ENCODE results near the gene MYH11.
"Not testable (repeated sequence)": the region's sequence is repeated elsewhere in the genome, so short reads cannot be mapped to it uniquely, and the experiment has no call there.

MYH11 gene

DNA sequence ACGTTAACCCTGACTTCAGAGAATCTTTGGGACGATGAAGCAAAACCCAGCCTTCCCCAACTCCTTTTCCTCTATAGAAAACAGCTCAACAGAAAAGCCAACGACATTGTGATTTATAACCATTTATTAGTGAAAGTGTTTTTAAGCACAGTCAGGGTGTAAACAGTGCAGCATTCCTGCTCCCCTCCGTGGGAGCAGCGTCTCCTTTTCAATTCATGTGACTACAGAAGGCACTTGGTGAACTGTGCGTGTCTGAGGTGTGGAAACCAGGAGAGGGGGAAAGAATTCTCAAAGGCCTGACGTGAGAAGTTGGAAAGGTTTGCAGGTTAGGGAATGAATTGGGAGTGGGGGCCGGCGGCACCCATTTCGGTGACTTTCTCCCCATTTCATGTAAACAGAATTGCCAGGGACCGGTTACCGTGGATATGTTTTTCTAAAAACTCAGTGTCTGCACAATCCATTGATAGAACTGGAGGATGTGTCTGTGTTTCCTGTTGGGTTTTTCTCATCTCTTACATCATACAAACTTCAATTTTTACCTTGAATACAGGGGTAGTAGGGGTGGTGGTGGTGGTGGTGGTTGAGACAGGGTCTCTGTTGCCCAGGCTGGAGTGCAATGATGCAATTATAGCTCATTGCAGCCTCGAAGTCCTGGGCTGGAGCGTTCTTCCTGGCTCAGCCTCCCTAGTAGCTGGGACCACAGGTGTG lies 153.6 kb downstream of the MYH11 start:
- TF ChIP-seq, protein P1, sequence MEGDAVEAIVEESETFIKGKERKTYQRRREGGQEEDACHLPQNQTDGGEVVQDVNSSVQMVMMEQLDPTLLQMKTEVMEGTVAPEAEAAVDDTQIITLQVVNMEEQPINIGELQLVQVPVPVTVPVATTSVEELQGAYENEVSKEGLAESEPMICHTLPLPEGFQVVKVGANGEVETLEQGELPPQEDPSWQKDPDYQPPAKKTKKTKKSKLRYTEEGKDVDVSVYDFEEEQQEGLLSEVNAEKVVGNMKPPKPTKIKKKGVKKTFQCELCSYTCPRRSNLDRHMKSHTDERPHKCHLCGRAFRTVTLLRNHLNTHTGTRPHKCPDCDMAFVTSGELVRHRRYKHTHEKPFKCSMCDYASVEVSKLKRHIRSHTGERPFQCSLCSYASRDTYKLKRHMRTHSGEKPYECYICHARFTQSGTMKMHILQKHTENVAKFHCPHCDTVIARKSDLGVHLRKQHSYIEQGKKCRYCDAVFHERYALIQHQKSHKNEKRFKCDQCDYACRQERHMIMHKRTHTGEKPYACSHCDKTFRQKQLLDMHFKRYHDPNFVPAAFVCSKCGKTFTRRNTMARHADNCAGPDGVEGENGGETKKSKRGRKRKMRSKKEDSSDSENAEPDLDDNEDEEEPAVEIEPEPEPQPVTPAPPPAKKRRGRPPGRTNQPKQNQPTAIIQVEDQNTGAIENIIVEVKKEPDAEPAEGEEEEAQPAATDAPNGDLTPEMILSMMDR (IDR thresholded peaks at IDR 0.05; ENCODE audit: control insufficient read depth, insufficient read depth, low read depth, low read length, missing control alignments) = no peak
- H3K4me3 ChIP-seq (ENCODE audit: control insufficient read depth, low read depth, low read length) = no peak overlapping the region
- no peak for DNase-seq (ENCODE audit: low read depth)

DNA sequence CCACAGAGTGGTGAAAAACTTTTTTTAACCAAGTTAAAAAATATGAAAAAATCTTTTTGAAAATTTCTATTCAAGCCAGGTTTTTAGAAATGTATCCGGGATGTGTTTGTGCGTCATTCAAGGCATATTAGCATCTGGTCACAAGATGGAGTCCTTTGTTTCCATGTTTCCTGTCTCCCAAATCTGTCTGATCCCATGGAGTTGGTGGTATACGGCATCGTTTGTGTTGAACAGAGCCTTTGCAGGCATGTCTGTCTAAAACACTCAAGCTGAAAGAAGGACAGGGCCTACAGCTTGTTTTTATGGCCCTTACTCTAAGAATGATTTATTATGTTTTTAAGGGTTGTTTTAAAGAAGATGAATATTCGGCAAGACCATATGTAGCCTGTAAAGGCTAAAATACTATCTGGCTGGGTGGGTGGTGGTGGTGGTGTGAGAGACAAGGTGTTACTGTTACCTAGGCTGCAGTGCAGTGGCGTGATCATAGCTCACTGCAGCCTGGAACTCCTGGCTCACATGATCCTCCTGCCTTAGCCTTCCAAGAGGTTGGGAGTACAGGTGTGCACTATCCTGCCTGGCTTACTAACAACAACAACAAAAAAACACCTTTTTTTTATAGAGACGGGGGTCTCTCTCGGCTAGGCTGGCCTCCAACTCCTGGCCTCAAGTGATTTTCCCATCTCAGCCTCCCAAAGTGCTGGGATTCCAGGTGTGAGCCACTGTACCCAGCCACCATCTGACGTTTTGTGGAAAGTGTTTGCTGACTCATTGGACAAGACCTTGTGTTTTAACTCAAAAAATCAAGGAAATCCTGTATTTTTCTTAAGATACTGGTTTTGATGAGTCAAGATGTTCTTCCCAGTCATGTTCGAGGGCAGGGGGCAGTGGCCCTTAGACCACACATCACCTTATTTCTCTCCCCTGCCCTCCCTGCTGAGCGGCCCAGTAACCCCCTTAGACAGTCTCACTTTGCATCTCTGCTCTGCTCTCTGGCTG lies 154.6 kb downstream of the MYH11 start:
- DNase-seq (ENCODE audit: low read depth) = no peak
- TF ChIP-seq, protein P1 (IDR thresholded peaks at IDR 0.05; ENCODE audit: control insufficient read depth, insufficient read depth, low read depth, low read length, missing control alignments) = no peak
- H3K4me3 ChIP-seq (ENCODE audit: control insufficient read depth, low read depth, low read length) = no peak overlapping the region

DNA sequence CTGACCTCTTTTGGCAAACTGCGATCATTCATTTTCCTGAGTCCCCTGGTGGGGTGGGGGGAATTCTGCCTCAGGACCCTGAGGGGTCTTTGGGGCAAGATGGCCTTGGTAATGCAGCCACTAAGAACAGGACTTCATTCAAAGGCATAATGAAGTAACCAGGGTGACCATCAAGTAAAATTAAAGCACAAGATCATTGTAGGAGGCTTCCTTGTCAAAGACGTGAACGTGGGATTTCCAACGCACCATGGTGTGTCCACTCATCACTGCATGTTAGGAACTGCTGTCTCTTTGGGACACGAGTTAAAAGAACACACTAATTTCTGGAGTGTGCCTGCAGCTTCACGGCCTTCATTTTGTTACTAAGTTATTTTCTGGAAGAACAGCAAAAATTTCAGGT lies 155.5 kb downstream of the MYH11 start:
- TF ChIP-seq, protein P1 (IDR thresholded peaks at IDR 0.05; ENCODE audit: control insufficient read depth, insufficient read depth, low read depth, low read length, missing control alignments) = no peak
- DNase-seq (ENCODE audit: low read depth) = no peak
- no peak overlapping the region for H3K4me3 ChIP-seq (ENCODE audit: control insufficient read depth, low read depth, low read length)

DNA sequence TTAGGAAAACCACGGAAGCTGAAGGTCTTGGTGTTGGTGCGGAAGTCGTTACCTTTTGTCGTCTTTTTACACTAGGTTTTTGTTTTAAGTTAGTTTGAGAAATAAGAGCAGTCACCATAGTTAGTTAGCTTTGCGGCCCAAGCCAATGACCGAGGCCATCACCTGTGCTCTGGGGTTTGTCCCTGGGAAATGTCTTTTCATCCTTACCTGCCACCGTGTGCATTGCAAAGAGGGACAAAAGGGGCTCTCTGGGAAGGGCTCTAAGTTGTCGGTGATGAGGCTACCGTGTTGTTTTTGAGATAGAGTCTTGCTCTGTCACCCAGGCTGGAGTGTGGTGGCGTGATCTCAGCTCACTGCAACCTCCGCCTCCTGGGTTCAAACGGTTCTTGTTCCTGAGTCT lies 157.0 kb downstream of the MYH11 start:
- TF ChIP-seq, protein P1 (IDR thresholded peaks at IDR 0.05; ENCODE audit: control insufficient read depth, insufficient read depth, low read depth, low read length, missing control alignments) = no peak
- DNase-seq (ENCODE audit: low read depth) = no peak
- no peak overlapping the region for H3K4me3 ChIP-seq (ENCODE audit: control insufficient read depth, low read depth, low read length)

DNA sequence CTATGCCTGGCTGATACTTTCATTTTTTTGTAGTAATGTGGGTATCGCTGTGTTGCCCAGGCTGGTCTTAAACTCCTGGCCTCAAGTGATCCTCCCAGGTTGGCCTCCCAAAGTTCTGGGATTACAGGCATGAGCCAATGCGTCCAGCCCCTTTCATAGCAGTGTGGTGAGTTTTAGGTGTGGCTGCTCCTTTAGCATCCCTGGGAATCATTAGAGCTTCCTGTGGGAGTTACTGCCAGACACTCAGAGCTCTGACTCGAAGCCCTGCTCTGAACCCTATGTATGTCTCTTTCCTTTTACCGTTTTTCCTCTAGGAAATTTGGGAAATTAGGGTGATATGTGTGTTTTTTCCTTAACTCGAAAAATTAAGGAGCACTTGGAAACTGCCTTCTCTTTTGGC lies 162.3 kb downstream of the MYH11 start:
- DNase-seq (ENCODE audit: low read depth) = no peak
- no peak overlapping the region for H3K4me3 ChIP-seq (ENCODE audit: control insufficient read depth, low read depth, low read length)
- TF ChIP-seq, protein P1 (IDR thresholded peaks at IDR 0.05; ENCODE audit: control insufficient read depth, insufficient read depth, low read depth, low read length, missing control alignments) = no peak

DNA sequence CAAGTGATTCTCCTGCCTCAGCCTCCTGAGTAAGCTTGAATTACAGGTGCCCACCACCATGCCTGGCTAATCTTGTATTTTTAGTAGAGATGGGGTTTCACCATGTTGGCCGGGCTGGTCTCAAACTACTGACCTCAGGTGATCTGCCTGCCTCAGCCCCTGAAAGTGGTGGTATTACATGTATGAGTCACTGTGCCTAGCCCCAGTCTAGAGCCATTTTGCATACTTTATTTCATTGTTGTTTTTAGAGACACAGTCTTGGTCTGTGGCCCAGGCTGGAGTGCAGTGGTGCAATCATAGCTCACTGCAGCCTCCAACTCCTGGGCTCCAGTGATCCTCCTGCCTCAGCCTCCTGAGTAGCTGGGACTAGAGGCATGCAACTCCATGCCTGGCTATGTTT lies 164.3 kb downstream of the MYH11 start:
- not testable (repeated sequence) for DNase-seq (ENCODE audit: low read depth); H3K4me3 ChIP-seq (ENCODE audit: control insufficient read depth, low read depth, low read length)

DNA sequence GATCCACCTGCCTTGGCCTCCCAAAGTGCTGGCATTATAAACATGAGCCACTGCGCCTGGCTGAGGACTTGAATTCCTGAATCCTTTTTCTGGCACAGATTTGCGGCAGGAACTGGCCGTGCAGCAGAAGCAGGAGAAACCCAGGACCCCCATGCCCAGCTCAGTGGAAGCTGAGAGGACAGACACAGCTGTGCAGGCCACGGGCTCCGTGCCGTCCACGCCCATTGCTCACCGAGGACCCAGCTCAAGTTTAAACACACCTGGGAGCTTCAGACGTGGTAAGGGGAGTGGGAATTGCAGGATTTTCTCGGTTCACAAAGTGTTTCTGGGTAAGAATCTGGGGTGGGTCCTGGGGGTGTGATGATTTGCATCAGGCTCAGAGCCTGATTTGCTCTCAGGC lies 165.8 kb downstream of the MYH11 start:
- H3K4me3 ChIP-seq (ENCODE audit: control insufficient read depth, low read depth, low read length) = no peak overlapping the region
- TF ChIP-seq, protein P1 (IDR thresholded peaks at IDR 0.05; ENCODE audit: control insufficient read depth, insufficient read depth, low read depth, low read length, missing control alignments) = no peak
- no peak for DNase-seq (ENCODE audit: low read depth)

All from AG09309 (cell line).